Smooth muscle cell (in vitro differentiated cells): ENCODE measurements around the gene PRAMEF10. TPM values are rescaled to one million over a fixed set of nuclear protein-coding genes. Genes with fewer than 3 reads are reported as not detected.
"Not testable (repeated sequence)": the region's sequence is repeated elsewhere in the genome, so short reads cannot be mapped to it uniquely, and the experiment has no call there.

Source experiments
- DNase-seq: peaks from one replicate; lab custom pipeline; 2025; ENCODE audit not compliant: unreplicated experiment; lab: John Stamatoyannopoulos, UW
- H2AFZ ChIP-seq: fragments of 200-600 bp; sonication (generic); 2 replicates; pipeline ENCODE4 v1.6.0; 2016; ENCODE audit warnings: antibody characterized with exemption, low read depth, mild to moderate bottlenecking
- H3F3A ChIP-seq: fragments of 200-600 bp; sonication (generic); 2 replicates; pipeline ENCODE4 v1.6.0; 2017; ENCODE audit warnings: antibody characterized with exemption, low read depth
- H3K27ac ChIP-seq: fragments of 200-600 bp; sonication (generic); 2 replicates; pipeline ENCODE4 v1.5.1; 2016; ENCODE audit warnings: low read depth, mild to moderate bottlenecking
- H3K27me3 ChIP-seq: fragments of 200-600 bp; sonication (generic); 2 replicates; pipeline ENCODE4 v1.6.1; 2016; ENCODE audit warnings: low read depth, mild to moderate bottlenecking
- H3K36me3 ChIP-seq: fragments of 200-600 bp; sonication (generic); 2 replicates; pipeline ENCODE4 v1.5.1; 2016; ENCODE audit warnings: low read depth
- H3K4me1 ChIP-seq: fragments of 200-600 bp; sonication (generic); 2 replicates; pipeline ENCODE4 v1.5.1; 2016; ENCODE audit warnings: low read depth
- H3K4me2 ChIP-seq: fragments of 200-600 bp; sonication (generic); 2 replicates; pipeline ENCODE4 v1.6.0; 2016; ENCODE audit warnings: mild to moderate bottlenecking
- H3K4me3 ChIP-seq: fragments of 200-600 bp; sonication (generic); 2 replicates; pipeline ENCODE4 v1.5.1; 2016; ENCODE audit warnings: mild to moderate bottlenecking
- H3K79me2 ChIP-seq: fragments of 200-600 bp; sonication (generic); 2 replicates; pipeline ENCODE4 v1.6.0; 2016; ENCODE audit warnings: low read depth, mild to moderate bottlenecking
- H3K9ac ChIP-seq: fragments of 200-600 bp; sonication (generic); 2 replicates; pipeline ENCODE4 v1.6.0; 2016; ENCODE audit warnings: low read depth
- H3K9me3 ChIP-seq: fragments of 200-600 bp; sonication (generic); replicated peaks from 2 replicates; pipeline ENCODE4 v1.5.1; 2016; ENCODE audit warnings: low read depth
- H4K20me1 ChIP-seq: fragments of 200-600 bp; sonication (generic); 2 replicates; pipeline ENCODE4 v1.6.0; 2016; ENCODE audit warnings: low read depth
- WGBS: methylation state at CpG from one replicate; pipeline ENCODE4 v1.1.7; 2016; ENCODE audit warnings: low lambda C conversion rate; 5-methylcytosine and 5-hydroxymethylcytosine counted together
- polyA plus RNA-seq: library from polyadenylated mRNA; unstranded; fragments of >200 nt; fragmentation: Nextera tagmentation; extraction: Ambion mirVana; gene quantifications from 2 replicates; pipeline ENCODE4 v1.2.1, GENCODE V29; 2016
- small RNA-seq: library from RNA; depleted of rRNA; stranded (forward); fragments of <200 nt; gene quantifications from one replicate; pipeline ENCODE3, GENCODE V24; 2014
- total RNA-seq: library from RNA; depleted of rRNA; stranded (reverse); fragments of >200 nt; gene quantifications from 2 replicates; pipeline ENCODE4 v1.2.3, GENCODE V29; 2014
- TF ChIP-seq, protein P1 (sequence below): fragments of 200-600 bp; sonication (generic); IDR thresholded peaks from 2 replicates; pipeline ENCODE4 v1.5.1; 2017; ENCODE audit warnings: borderline replicate concordance, mild to moderate bottlenecking, antibody characterized with exemption; ENCODE audit not compliant: insufficient read depth, poor library complexity, severe bottlenecking

The PRAMEF10 gene
- total and polyA plus RNA-seq, 2 experiments from 2014 or later = not detected

DNA sequence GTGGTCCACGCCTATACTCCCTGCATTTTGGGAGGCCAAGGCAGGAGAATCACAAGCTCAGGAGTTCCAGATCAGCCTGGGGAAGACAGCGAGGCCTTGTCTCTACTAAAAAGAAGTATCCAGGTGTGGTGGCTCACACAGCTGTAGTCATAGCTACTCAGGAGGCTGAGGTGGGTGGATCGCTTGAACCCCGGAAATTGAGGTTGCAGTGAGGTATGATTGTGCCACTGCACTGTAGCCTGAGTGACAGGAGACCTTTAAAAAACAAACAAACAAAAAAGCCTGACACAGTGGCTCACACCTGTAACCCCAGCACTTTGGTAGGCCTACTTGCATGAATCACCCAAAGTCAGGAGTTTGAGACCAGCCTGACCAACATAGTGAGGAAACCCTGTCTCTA lies 19.6 kb downstream of the PRAMEF10 start:
- WGBS = 65% methylated on average over 4 of the region's 4 CpGs
- not testable (repeated sequence) for H3K36me3 ChIP-seq, H3K9ac ChIP-seq, H3K27me3 ChIP-seq, H3K4me3 ChIP-seq, H3K79me2 ChIP-seq, DNase-seq, H3K9me3 ChIP-seq, H3F3A ChIP-seq, H2AFZ ChIP-seq, H3K4me2 ChIP-seq, H3K4me1 ChIP-seq, H3K27ac ChIP-seq, H4K20me1 ChIP-seq

- H3K36me3 ChIP-seq, H3K9ac ChIP-seq, DNase-seq, H2AFZ ChIP-seq, H3K9me3 ChIP-seq, H3K27ac ChIP-seq, H3F3A ChIP-seq, H3K79me2 ChIP-seq, H3K4me2 ChIP-seq, H3K27me3 ChIP-seq, H4K20me1 ChIP-seq, H3K4me1 ChIP-seq, H3K4me3 ChIP-seq: not testable (repeated sequence)
- 89% methylated on average over 5 of the region's 7 CpGs for WGBS
Measured at GRCh38 chr1:12863131-12863880, 34.8 kb downstream of the PRAMEF10 start.

GRCh38 chr1:12856786-12857185 lies 41.3 kb downstream of the PRAMEF10 start, which contains the start of gene PRAMEF2:
Gene PRAMEF2, plus strand, starts transcription at chr1:12857086. Its CDS starts 1,924 bp downstream, at chr1:12859010.
- not testable (repeated sequence) for H3K4me1 ChIP-seq, H3K36me3 ChIP-seq, H2AFZ ChIP-seq, H3K79me2 ChIP-seq, H3K4me2 ChIP-seq, DNase-seq, H3K9me3 ChIP-seq, H3F3A ChIP-seq, H3K27ac ChIP-seq, H4K20me1 ChIP-seq, H3K9ac ChIP-seq, H3K4me3 ChIP-seq, H3K27me3 ChIP-seq
- WGBS = 25% methylated on average over 2 of the region's 2 CpGs

DNA sequence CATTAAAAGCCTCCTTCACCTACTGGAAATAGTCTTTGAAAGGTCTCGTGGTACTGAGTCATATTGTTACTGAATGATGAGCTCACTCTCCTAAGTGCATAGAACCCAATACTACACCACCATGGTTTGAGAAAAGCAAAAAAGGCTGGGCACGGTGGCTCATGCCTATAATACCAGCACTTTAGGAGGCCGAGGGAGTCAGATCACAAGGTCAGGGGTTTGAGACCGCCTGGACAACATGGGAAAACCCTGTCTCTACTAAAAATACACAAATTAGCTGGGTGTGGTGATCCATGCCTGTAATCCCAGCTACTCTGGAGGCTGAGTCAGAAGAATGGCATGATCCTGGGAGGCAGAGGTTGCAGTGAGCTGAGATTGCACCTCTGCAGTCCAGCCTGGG lies 46.3 kb downstream of the PRAMEF10 start:
- H3F3A ChIP-seq = no peaks in the 10 kb centered on the region
- no peak overlapping the region for H3K4me2 ChIP-seq
- no peak for DNase-seq
- TF ChIP-seq, protein P1, sequence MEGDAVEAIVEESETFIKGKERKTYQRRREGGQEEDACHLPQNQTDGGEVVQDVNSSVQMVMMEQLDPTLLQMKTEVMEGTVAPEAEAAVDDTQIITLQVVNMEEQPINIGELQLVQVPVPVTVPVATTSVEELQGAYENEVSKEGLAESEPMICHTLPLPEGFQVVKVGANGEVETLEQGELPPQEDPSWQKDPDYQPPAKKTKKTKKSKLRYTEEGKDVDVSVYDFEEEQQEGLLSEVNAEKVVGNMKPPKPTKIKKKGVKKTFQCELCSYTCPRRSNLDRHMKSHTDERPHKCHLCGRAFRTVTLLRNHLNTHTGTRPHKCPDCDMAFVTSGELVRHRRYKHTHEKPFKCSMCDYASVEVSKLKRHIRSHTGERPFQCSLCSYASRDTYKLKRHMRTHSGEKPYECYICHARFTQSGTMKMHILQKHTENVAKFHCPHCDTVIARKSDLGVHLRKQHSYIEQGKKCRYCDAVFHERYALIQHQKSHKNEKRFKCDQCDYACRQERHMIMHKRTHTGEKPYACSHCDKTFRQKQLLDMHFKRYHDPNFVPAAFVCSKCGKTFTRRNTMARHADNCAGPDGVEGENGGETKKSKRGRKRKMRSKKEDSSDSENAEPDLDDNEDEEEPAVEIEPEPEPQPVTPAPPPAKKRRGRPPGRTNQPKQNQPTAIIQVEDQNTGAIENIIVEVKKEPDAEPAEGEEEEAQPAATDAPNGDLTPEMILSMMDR = no peak
- no peaks in the 10 kb centered on the region for H3K36me3 ChIP-seq
- no peaks in the 10 kb centered on the region for H3K79me2 ChIP-seq
- no peak overlapping the region for H3K9ac ChIP-seq
- no peaks in the 10 kb centered on the region for H3K27me3 ChIP-seq
- H2AFZ ChIP-seq = no peak overlapping the region
- no peaks in the 10 kb centered on the region for H4K20me1 ChIP-seq
- H3K4me1 ChIP-seq = no peaks in the 10 kb centered on the region
- H3K9me3 ChIP-seq = peaks cover 3% of the 10 kb centered on the region
- WGBS = 46% methylated on average over 4 of the region's 4 CpGs
- H3K4me3 ChIP-seq = no peak overlapping the region
- H3K27ac ChIP-seq = no peak overlapping the region

DNA sequence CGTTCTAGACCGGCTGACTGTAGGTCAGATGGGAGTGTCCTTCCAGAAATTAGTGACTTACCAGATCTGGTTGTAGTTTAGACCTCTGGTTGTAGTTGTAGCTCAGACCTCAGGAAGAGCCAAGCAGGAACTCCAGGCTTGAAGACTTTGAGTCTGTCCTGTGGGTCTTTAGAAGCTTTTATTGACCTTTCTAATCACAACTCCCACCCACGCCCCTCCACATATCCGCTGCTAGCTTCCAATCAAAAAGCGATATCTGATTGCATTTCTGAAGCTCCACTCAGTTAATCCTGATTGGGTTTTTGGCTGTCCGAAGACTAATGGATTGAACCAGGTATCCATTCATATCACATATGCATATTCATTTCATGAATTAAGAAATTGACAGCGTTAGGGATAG lies 49.5 kb downstream of the PRAMEF10 start, which contains the start of gene HNRNPCL1:
Gene HNRNPCL1 (minus strand): TSS at position 101 of the 400 bp plus-strand sequence. CDS start 431 bp downstream, outside the sequence.
- H3K27ac ChIP-seq, H3F3A ChIP-seq, H3K9ac ChIP-seq, H2AFZ ChIP-seq, DNase-seq, H3K27me3 ChIP-seq, H3K4me1 ChIP-seq, H3K79me2 ChIP-seq, H3K4me3 ChIP-seq, H3K4me2 ChIP-seq, H3K36me3 ChIP-seq, H4K20me1 ChIP-seq, H3K9me3 ChIP-seq: not testable (repeated sequence)
- 74% methylated on average over 7 of the region's 7 CpGs for WGBS

Small RNA genes within 50 kb of the gene (small RNA-seq; reads per million reads assigned to genes)
- not detected for gene RNU6-1072P

Other genes with a start within 250 kb of the PRAMEF10 start
- gene AADACL3, start 182.2 kb downstream of the PRAMEF10 start, total RNA-seq = 0.13 TPM in 1 of 2 replicates, not detected in the other
- 0.25 TPM in 1 of 2 replicates, not detected in the other for gene AADACL3, start 182.2 kb downstream of the PRAMEF10 start, polyA plus RNA-seq
- gene CFAP107, start 152.1 kb downstream of the PRAMEF10 start, total RNA-seq = not detected in 2 replicates
- gene CFAP107, start 152.1 kb downstream of the PRAMEF10 start, polyA plus RNA-seq = not detected in 2 replicates
- not detected in 2 replicates for gene PRAMEF12, start 124.5 kb downstream of the PRAMEF10 start, total RNA-seq
- not detected in 2 replicates for gene PRAMEF12, start 124.5 kb downstream of the PRAMEF10 start, polyA plus RNA-seq
- gene PRAMEF1, start 106.9 kb downstream of the PRAMEF10 start, total RNA-seq = not detected in 2 replicates
- gene PRAMEF1, start 106.9 kb downstream of the PRAMEF10 start, polyA plus RNA-seq = not detected in 2 replicates
- gene PRAMEF11, start 66.9 kb downstream of the PRAMEF10 start, total RNA-seq = not detected in 2 replicates
- gene PRAMEF11, start 66.9 kb downstream of the PRAMEF10 start, polyA plus RNA-seq = not detected in 2 replicates
- gene HNRNPCL1, start 49.5 kb downstream of the PRAMEF10 start, total RNA-seq = not detected in 2 replicates
- gene HNRNPCL1, start 49.5 kb downstream of the PRAMEF10 start, polyA plus RNA-seq = not detected in 2 replicates
- not detected in 2 replicates for gene PRAMEF2, start 41.2 kb downstream of the PRAMEF10 start, total RNA-seq
- not detected in 2 replicates for gene PRAMEF2, start 41.2 kb downstream of the PRAMEF10 start, polyA plus RNA-seq
- not detected in 2 replicates for gene PRAMEF4, start 12.1 kb downstream of the PRAMEF10 start, total RNA-seq
- gene PRAMEF4, start 12.1 kb downstream of the PRAMEF10 start, polyA plus RNA-seq = not detected in 2 replicates
- gene PRAMEF7, start 18.3 kb upstream of the PRAMEF10 start, total RNA-seq = not detected in 2 replicates
- gene PRAMEF7, start 18.3 kb upstream of the PRAMEF10 start, polyA plus RNA-seq = not detected in 2 replicates
- not detected in 2 replicates for gene PRAMEF6, start 49.3 kb upstream of the PRAMEF10 start, total RNA-seq
- not detected in 2 replicates for gene PRAMEF6, start 49.3 kb upstream of the PRAMEF10 start, polyA plus RNA-seq
- gene PRAMEF27, start 158.3 kb upstream of the PRAMEF10 start, total RNA-seq = not detected in 2 replicates
- gene PRAMEF27, start 158.3 kb upstream of the PRAMEF10 start, polyA plus RNA-seq = not detected in 2 replicates
- gene HNRNPCL3, start 162.5 kb upstream of the PRAMEF10 start, total RNA-seq = not detected in 2 replicates
- gene HNRNPCL3, start 162.5 kb upstream of the PRAMEF10 start, polyA plus RNA-seq = not detected in 2 replicates
- not detected in 2 replicates for gene PRAMEF25, start 172.5 kb upstream of the PRAMEF10 start, total RNA-seq
- not detected in 2 replicates for gene PRAMEF25, start 172.5 kb upstream of the PRAMEF10 start, polyA plus RNA-seq
- not detected in 2 replicates for gene HNRNPCL2, start 218.6 kb upstream of the PRAMEF10 start, total RNA-seq
- not detected in 2 replicates for gene HNRNPCL2, start 218.6 kb upstream of the PRAMEF10 start, polyA plus RNA-seq